Heart right ventricle (tissue), 16 donors: Measurements from ENCODE around the gene ACOXL. TPM values are rescaled to one million over a fixed set of nuclear protein-coding genes. Genes with fewer than 3 reads are reported as not detected.

ENCODE experiments used
- ATAC-seq, 8 donors: fragments of 200-7000 bp; cut with Tn5 transposase; one replicate each; pipeline ENCODE4 v1.9.1; 2020; ENCODE audit warnings: mild to moderate bottlenecking in 8 of 8, moderate library complexity in 8 of 8, moderate number of reproducible peaks in 1 of 8
- DNase-seq, 2 donors: peaks; one replicate each; pipeline ENCODE4 v3.0.0-alpha.2; 2020
- H3K27ac ChIP-seq, 10 donors: fragments of 200-600 bp; sonication (generic) in 2 of 10; one replicate each; pipeline versions ENCODE4 v1.5.0 to v1.8.0; 2020 to 2022; ENCODE audit warnings: mild to moderate bottlenecking in 3 of 10
- H3K27me3 ChIP-seq, 7 donors: fragments of 200-600 bp; one replicate each; pipeline ENCODE4 v1.8.0; 2021 to 2022; ENCODE audit warnings: mild to moderate bottlenecking in 2 of 7
- H3K36me3 ChIP-seq, 9 donors: fragments of 200-600 bp; sonication (generic) in 1 of 9; one replicate each; pipeline versions ENCODE4 v1.5.0 to v1.8.0; 2020 to 2022; ENCODE audit warnings: mild to moderate bottlenecking in 2 of 9
- H3K4me1 ChIP-seq, 9 donors: fragments of 200-600 bp; sonication (generic) in 1 of 9; one replicate each; pipeline versions ENCODE4 v1.5.0 to v1.8.0; 2020 to 2022; ENCODE audit warnings: mild to moderate bottlenecking in 4 of 9
- H3K4me3 ChIP-seq, 10 donors: fragments of 200-600 bp; sonication (generic) in 2 of 10; one replicate each; pipeline versions ENCODE4 v1.5.0 to v1.8.0; 2020 to 2022; ENCODE audit warnings: mild to moderate bottlenecking in 7 of 10, moderate library complexity in 2 of 10
- H3K9me3 ChIP-seq, 11 donors: fragments of 200-600 bp in 10 of 11; sonication (generic) in 2 of 11; one replicate each; pipeline versions ENCODE4 v1.5.0 to v1.8.0; 2013 to 2022; ENCODE audit warnings: mild to moderate bottlenecking in 2 of 11, control low read depth in 1 of 11, moderate library complexity in 1 of 11
- CTCF ChIP-seq, 9 donors: fragments of 200-600 bp; sonication (generic) in 2 of 9; IDR thresholded peaks; one replicate each; pipeline versions ENCODE4 v1.5.0 to v1.8.0; 2021 to 2022; ENCODE audit warnings: antibody characterized with exemption in 9 of 9, mild to moderate bottlenecking in 5 of 9, moderate library complexity in 1 of 9
- WGBS, 2 donors: extraction: QIAGEN DNeasy Blood & Tissue Kit; methylation state at CpG; one replicate each; pipeline ENCODE4 v1.1.7; 2013; ENCODE audit warnings: inconsistent platforms in 1 of 2; 5-methylcytosine and 5-hydroxymethylcytosine counted together
- intact Hi-C, 10 donors: fragments of 100-400 bp; cut with DNase I; formaldehyde crosslinking; loops; one replicate each; pipeline versions ENCODE4 v1.11.1 to v1.14.2; 2022
- polyA plus RNA-seq, 2 donors: library from polyadenylated mRNA; stranded (reverse); fragments of 200-250 nt; gene quantifications; one replicate each; pipeline ENCODE4 v1.2.3, GENCODE V29; 2013
- total RNA-seq, 10 donors: library from RNA; stranded (reverse); fragmentation: NEBNext Ultra II Directional in 3 of 10; extraction: Animal tissue kit (Norgen Biotek cat#: 25700) in 3 of 10; gene quantifications; one replicate each; pipeline versions ENCODE4 v1.2.1 to v1.2.4, GENCODE V29; 2021 to 2023
- donor health status: Arrhythmogenic right ventricular cardiomyopathy.
- donor health status: ischemic (EF 13 %, LVEDD 7.1; RV severe dilation, severe dysfunction).
- donor health status: healthy with polysubstance abuse.
- donor health status: DM: no; HTN: yes; CAD: no.
- donor health status: DM: no; HTN: no; CAD: no.
- donor health status: ischemic (EF 25% LVEDD 6.9; RV normal size, moderate dysfunction).
- donor health status: ischemic (EF 25% LVEDD 5.7; RV mildly dilated, moderate dysfunction).
- donor health status: healthy.
- donor health status: DM: yes; HTN: yes; CAD: no.
- donor health status: Ischemic cardiomyopathy.
- donor health status: ischemic (EF 35%, LVEDD 5.7; RV mildly dilated, moderate dysfunction).
- donor health status: nonischemic (EF 11% LVEDD 7.7; RV severe dilation, severe dysfunction).
- donor health status: DM: yes; HTN: yes; CAD: no.
- donor health status: PGD.
- donor health status: ischemic (EF 29% LVEDD 5.4; RV normal size, mild dysfunction).
- donor health status: nonischemic (EF 23%, LVEDD 6.1; RV moderate dilation, normal function).

ACOXL gene
- total and polyA plus RNA-seq, 12 donors, result not detected

DNA sequence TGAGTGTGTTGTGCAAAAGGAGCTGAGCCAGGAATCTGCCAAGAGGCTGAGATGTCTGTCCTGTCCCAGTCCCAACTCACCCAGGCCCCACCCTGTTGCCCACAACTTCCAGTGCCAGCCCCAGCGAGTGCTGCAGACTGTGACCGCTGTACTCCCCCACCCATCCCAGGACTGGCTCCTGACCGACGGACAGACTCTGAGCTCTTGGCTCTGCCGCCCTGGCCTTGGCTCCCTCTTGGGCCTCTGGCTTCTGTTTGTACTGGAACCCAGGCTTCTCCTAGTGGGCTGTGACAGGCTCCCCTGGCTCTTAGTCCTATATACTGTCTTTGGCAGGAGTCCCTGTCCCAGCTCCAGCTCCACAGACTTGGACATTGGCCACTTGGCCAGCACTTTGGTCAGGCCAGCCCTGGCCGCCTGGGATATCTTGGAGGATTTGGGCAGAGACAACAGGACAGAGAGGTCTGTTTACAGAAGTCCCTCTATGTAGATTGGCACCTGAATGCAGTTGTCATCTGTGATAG is 41.1 kb downstream of the ACOXL start:
- TF ChIP-seq CTCF (IDR thresholded peaks at IDR 0.05), result no peak
- Histone ChIP-seq H3K36me3 (no peaks in the 10 kb centered on the region), H3K27me3 (peaks cover 0 to 2% (median 0%) of the 10 kb centered on the region in 7 donors), H3K27ac (peak overlapping the region in 4 of 10 donors; percentile 8 to 41 (median 17)), H3K9me3 (no peaks in the 10 kb centered on the region), H3K4me1 (peaks cover 0 to 40% (median 26%) of the 10 kb centered on the region in 9 donors), H3K4me3 (no peak overlapping the region)
- 14 to 27% methylated on average over 6 of the region's 6 CpGs for WGBS, 2 donors
- intact Hi-C loops, result no loop called here
- peak; percentile 86 to 96 (median 88) for ATAC-seq
- peak; percentile 80 to 81 for DNase-seq

DNA sequence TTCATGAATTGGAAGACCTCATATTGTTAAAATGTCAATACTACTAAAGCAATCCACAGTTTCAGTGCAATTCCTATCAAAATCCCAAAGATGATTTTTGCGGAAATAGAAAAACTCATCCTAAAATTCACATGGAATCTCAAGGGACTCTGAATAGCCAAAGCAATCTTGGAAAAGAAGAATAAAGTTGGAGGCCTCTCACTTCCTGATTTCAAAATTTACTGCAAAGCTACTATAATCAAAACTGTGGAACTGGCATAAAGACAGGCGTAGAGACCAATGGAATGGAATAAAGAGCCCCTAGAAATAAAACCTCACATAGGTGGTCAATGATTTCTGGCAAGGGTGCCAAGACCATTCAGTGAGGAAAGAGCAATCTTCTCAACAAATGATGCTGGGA is 42.3 kb downstream of the ACOXL start:
- Histone ChIP-seq H3K27me3 (no peaks in the 10 kb centered on the region), H3K4me3 (no peak overlapping the region), H3K27ac (no peak overlapping the region), H3K9me3 (no peaks in the 10 kb centered on the region), H3K36me3 (no peaks in the 10 kb centered on the region), H3K4me1 (peaks cover 0 to 40% (median 26%) of the 10 kb centered on the region in 9 donors)
- ATAC-seq, result no peak
- intact Hi-C loops, result no loop called here
- TF ChIP-seq CTCF (IDR thresholded peaks at IDR 0.05), result no peak
- no peak for DNase-seq
- 75 to 79% methylated on average over 2 of the region's 2 CpGs for WGBS, 2 donors

GRCh38 chr2:110777531-110778311 is 45.3 kb downstream of the ACOXL start:
- ATAC-seq, result no peak
- Histone ChIP-seq H3K4me1 (peaks cover 0 to 19% (median 9%) of the 10 kb centered on the region in 9 donors), H3K27me3 (no peaks in the 10 kb centered on the region), H3K4me3 (no peak overlapping the region), H3K27ac (no peak overlapping the region), H3K9me3 (no peaks in the 10 kb centered on the region), H3K36me3 (no peaks in the 10 kb centered on the region)
- DNase-seq, result no peak
- 88% methylated on average over 12 of the region's 12 CpGs for WGBS, 2 donors
- no peak for TF ChIP-seq CTCF (IDR thresholded peaks at IDR 0.05)
- intact Hi-C loops, result no loop called here

DNA sequence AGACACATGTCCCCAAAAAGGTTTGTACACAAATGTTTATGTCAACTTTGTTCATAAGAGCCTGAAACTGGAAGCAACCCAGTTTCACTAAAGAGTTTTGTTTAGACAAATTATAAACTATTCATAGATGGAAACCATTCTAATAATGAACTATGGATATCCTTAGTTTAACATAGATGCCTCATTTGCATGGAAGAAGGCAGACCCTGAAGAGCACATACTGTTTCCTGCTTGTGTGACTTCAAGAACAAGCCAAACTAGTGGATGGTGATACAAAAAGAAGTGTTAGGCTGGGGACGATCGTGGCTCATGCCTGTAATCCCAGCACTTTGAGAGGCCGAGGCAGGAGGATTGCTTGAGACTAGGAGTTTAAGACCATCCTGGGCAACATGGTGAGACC is 48.1 kb downstream of the ACOXL start:
- WGBS, 2 donors, result 91 to 95% methylated on average over 3 of the region's 3 CpGs
- ATAC-seq (no peak), DNase-seq (no peak)
- TF ChIP-seq CTCF (IDR thresholded peaks at IDR 0.05), result no peak
- intact Hi-C loops, result no loop called here
- Histone ChIP-seq H3K4me3 (no peak overlapping the region), H3K9me3 (peaks cover 0 to 2% (median 0%) of the 10 kb centered on the region in 11 donors), H3K27me3 (peaks cover 0 to 1% (median 0%) of the 10 kb centered on the region in 7 donors), H3K36me3 (no peaks in the 10 kb centered on the region), H3K4me1 (no peaks in the 10 kb centered on the region), H3K27ac (no peak overlapping the region)
